Astrocyte (in vitro differentiated cells and primary cell): Measurements from ENCODE around the gene DRD4. TPM values are rescaled to one million over a fixed set of nuclear protein-coding genes. Genes with fewer than 3 reads are reported as not detected.

Experiments
- DNase-seq: peaks from one replicate; pipeline ENCODE4 v3.0.0-alpha.2; 2010; ENCODE audit warnings: low read depth
- FAIRE-seq: peaks from 2 replicates; lab custom pipeline; 2011; peaks lifted over from hg19 to GRCh38; lab: Jason Lieb, UNC
- H2AFZ ChIP-seq: 2 replicates; pipeline ENCODE4 v1.6.0; 2012; ENCODE audit warnings: low read depth, low read length, inconsistent platforms
- H3K27ac ChIP-seq: 2 replicates; pipeline ENCODE4 v1.5.1; 2011; ENCODE audit warnings: low read depth, low read length, inconsistent platforms
- H3K27me3 ChIP-seq: 2 replicates; pipeline ENCODE4 v1.6.0; 2011; ENCODE audit warnings: low read length, inconsistent platforms; ENCODE audit not compliant: insufficient read depth
- H3K36me3 ChIP-seq: 2 replicates; pipeline ENCODE4 v1.5.1; 2011; ENCODE audit warnings: low read length, inconsistent platforms; ENCODE audit not compliant: insufficient read depth
- H3K4me1 ChIP-seq: 2 replicates; pipeline ENCODE4 v1.5.1; 2011; ENCODE audit warnings: low read length, inconsistent platforms; ENCODE audit not compliant: insufficient read depth
- H3K4me2 ChIP-seq: 2 replicates; pipeline ENCODE4 v1.6.0; 2012; ENCODE audit warnings: low read length, inconsistent platforms
- H3K4me3 ChIP-seq: 2 replicates; pipeline ENCODE4 v1.5.1; 2011; ENCODE audit warnings: low read depth, mild to moderate bottlenecking, low read length, inconsistent platforms; ENCODE audit not compliant: insufficient read depth
- H3K79me2 ChIP-seq: 2 replicates; pipeline ENCODE4 v1.6.0; 2012; ENCODE audit warnings: mild to moderate bottlenecking, low read length, inconsistent platforms; ENCODE audit not compliant: insufficient read depth
- H3K9ac ChIP-seq: 2 replicates; pipeline ENCODE4 v1.6.0; 2012; ENCODE audit warnings: mild to moderate bottlenecking, low read length, inconsistent platforms
- H3K9me3 ChIP-seq: 2 replicates; pipeline ENCODE4 v1.5.1; 2012; ENCODE audit warnings: low read depth, mild to moderate bottlenecking, low read length, inconsistent platforms; ENCODE audit not compliant: insufficient read depth
- H4K20me1 ChIP-seq: 2 replicates; pipeline ENCODE4 v1.6.0; 2012; ENCODE audit warnings: low read length, inconsistent platforms; ENCODE audit not compliant: insufficient read depth
- H3K27ac Mint-ChIP-seq: one replicate; pipeline ENCODE4 v1.8.0; 2021; ENCODE audit warnings: mild to moderate bottlenecking, mixed read lengths; ENCODE audit not compliant: unreplicated experiment
- H3K27me3 Mint-ChIP-seq: one replicate; pipeline ENCODE4 v1.8.0; 2021; ENCODE audit warnings: low read depth, mixed read lengths; ENCODE audit not compliant: unreplicated experiment
- H3K36me3 Mint-ChIP-seq: one replicate; pipeline ENCODE4 v1.8.0; 2021; ENCODE audit warnings: low read depth, mixed read lengths; ENCODE audit not compliant: unreplicated experiment
- H3K4me1 Mint-ChIP-seq: one replicate; pipeline ENCODE4 v1.8.0; 2021; ENCODE audit warnings: low read depth, mixed read lengths; ENCODE audit not compliant: unreplicated experiment
- H3K4me3 Mint-ChIP-seq: one replicate; pipeline ENCODE4 v1.8.0; 2021; ENCODE audit warnings: mild to moderate bottlenecking, moderate library complexity, mixed read lengths; ENCODE audit not compliant: unreplicated experiment
- H3K9me3 Mint-ChIP-seq: one replicate; pipeline ENCODE4 v1.8.0; 2021; ENCODE audit warnings: mild to moderate bottlenecking, mixed read lengths; ENCODE audit not compliant: unreplicated experiment
- EZH2 ChIP-seq: IDR thresholded peaks from 2 replicates; pipeline ENCODE4 v1.6.1; 2012; ENCODE audit warnings: mild to moderate bottlenecking, low read length, inconsistent platforms; ENCODE audit not compliant: insufficient read depth
- total RNA-seq: library from RNA; stranded (reverse); gene quantifications from 2 replicates; pipeline ENCODE4 v1.2.1, GENCODE V29; 2021
- TF ChIP-seq, protein P1 (sequence below): IDR thresholded peaks from 2 replicates; pipeline ENCODE4 v1.5.1; 2011; ENCODE audit warnings: low read depth, mild to moderate bottlenecking, inconsistent platforms, low read length, moderate library complexity; ENCODE audit not compliant: insufficient read depth

The DRD4 gene
- total RNA-seq, 1 donor from 2014 or later = 9.9 TPM

DNA sequence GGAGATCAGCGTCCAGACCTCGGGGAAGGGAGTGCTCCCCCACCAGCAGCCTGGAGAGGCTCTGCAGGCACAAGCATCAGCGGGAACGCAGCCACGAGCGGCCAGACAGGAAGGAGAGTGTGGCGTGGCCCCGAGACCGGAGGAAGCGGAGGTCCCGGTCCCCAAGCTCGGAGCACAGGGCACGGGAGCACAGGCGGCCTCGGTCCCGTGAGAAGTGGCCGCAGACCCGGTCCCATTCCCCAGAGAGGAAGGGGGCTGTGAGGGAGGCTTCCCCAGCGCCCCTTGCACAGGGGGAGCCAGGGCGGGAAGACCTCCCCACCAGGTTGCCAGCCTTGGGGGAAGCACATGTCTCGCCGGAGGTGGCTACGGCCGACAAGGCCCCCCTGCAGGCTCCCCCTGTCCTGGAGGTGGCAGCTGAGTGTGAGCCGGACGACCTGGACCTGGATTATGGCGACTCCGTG lies 28.2 kb upstream of the DRD4 start:
- no peaks in the 10 kb centered on the region for H3K9me3 Mint-ChIP-seq
- H3K4me1 ChIP-seq = peaks cover 4% of the 10 kb centered on the region
- no peak for TF ChIP-seq EZH2
- TF ChIP-seq, protein P1, sequence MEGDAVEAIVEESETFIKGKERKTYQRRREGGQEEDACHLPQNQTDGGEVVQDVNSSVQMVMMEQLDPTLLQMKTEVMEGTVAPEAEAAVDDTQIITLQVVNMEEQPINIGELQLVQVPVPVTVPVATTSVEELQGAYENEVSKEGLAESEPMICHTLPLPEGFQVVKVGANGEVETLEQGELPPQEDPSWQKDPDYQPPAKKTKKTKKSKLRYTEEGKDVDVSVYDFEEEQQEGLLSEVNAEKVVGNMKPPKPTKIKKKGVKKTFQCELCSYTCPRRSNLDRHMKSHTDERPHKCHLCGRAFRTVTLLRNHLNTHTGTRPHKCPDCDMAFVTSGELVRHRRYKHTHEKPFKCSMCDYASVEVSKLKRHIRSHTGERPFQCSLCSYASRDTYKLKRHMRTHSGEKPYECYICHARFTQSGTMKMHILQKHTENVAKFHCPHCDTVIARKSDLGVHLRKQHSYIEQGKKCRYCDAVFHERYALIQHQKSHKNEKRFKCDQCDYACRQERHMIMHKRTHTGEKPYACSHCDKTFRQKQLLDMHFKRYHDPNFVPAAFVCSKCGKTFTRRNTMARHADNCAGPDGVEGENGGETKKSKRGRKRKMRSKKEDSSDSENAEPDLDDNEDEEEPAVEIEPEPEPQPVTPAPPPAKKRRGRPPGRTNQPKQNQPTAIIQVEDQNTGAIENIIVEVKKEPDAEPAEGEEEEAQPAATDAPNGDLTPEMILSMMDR = no peak

DNA sequence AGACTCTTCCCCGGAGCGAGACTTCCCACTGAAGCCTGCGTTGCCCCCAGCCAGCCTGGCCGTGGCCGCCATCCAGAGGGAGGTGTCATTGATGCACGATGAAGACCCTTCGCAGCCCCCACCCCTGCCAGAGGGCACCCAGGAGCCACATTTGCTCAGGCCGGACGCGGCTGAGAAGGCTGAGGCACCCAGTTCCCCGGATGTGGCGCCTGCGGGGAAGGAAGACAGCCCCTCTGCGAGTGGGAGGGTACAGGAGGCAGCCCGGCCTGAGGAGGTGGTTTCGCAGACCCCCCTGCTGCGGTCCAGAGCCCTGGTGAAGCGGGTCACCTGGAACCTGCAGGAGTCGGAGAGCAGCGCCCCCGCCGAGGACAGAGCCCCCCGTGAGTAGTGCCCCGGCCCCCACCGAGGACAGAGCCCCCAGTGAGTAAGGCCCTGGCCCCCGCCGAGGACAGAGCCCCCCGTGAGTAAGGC lies 27.7 kb upstream of the DRD4 start:
- Mint-ChIP-seq H3K4me3 (no peak overlapping the region), H3K4me1 (peaks cover 5% of the 10 kb centered on the region), H3K27me3 (no peaks in the 10 kb centered on the region), H3K27ac (peak overlapping the region; percentile 41), H3K36me3 (peaks cover 17% of the 10 kb centered on the region), H3K9me3 (no peaks in the 10 kb centered on the region)
- Histone ChIP-seq H3K9me3 (no peaks in the 10 kb centered on the region), H4K20me1 (peaks cover 72% of the 10 kb centered on the region), H3K36me3 (peaks cover 27% of the 10 kb centered on the region), H3K4me1 (peaks cover 4% of the 10 kb centered on the region), H3K4me3 (no peak overlapping the region), H3K9ac (no peak overlapping the region), H3K4me2 (no peak overlapping the region), H3K27ac (no peak overlapping the region), H3K27me3 (no peaks in the 10 kb centered on the region), H3K79me2 (peaks cover 14% of the 10 kb centered on the region), H2AFZ (no peak overlapping the region)
- DNase-seq (no peak), FAIRE-seq (no peak)
- TF ChIP-seq, protein P1 = no peak
- TF ChIP-seq EZH2 = no peak

More for the DNA sequence above, 28.2 kb upstream of the DRD4 start:
- DNase-seq = no peak
- peaks cover 72% of the 10 kb centered on the region for H4K20me1 ChIP-seq
- H3K79me2 ChIP-seq = peaks cover 14% of the 10 kb centered on the region
- peaks cover 31% of the 10 kb centered on the region for H3K36me3 ChIP-seq
- no peak overlapping the region for H3K27ac ChIP-seq
- H3K9me3 ChIP-seq = no peaks in the 10 kb centered on the region
- no peaks in the 10 kb centered on the region for H3K27me3 ChIP-seq
- no peak overlapping the region for H3K4me3 Mint-ChIP-seq
- no peak for FAIRE-seq
- no peak overlapping the region for H2AFZ ChIP-seq
- H3K36me3 Mint-ChIP-seq = peaks cover 16% of the 10 kb centered on the region
- H3K9ac ChIP-seq = no peak overlapping the region
- peaks cover 5% of the 10 kb centered on the region for H3K4me1 Mint-ChIP-seq
- H3K4me3 ChIP-seq = no peak overlapping the region
- no peaks in the 10 kb centered on the region for H3K27me3 Mint-ChIP-seq
- H3K4me2 ChIP-seq = no peak overlapping the region
- H3K27ac Mint-ChIP-seq = peak overlapping the region; percentile 41

DNA sequence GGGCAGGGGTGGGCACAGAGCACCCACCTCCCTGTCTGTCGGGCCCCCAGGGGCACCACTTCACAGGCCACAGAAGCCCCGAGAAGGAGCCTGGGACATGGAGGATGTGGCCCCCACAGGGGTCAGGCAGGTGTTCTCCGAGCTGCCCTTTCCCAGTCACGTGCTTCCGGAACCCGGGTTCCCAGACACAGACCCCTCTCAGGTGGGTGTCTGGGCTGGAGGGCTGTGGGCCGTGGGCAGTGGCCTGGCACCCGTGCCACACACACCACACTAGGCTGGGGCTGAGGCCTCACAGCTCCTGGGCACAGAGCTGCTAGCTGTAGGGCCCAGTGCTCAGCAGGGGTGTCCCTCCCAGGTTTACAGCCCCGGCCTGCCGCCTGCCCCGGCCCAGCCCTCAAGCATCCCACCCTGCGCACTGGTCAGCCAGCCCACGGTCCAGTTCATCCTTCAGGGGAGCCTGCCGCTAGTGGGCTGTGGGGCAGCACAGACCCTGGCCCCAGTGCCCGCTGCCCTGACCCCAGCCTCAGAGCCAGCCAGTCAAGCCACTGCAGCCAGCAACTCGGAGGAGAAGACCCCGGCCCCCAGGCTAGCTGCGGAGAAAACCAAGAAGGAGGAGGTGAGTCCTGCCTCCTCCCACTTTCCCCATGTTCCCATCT lies 26.8 kb upstream of the DRD4 start:
- H3K4me1 ChIP-seq = peaks cover 13% of the 10 kb centered on the region
- H2AFZ ChIP-seq = no peak overlapping the region
- H3K4me3 ChIP-seq = no peak overlapping the region
- H3K4me1 Mint-ChIP-seq = peaks cover 5% of the 10 kb centered on the region
- H3K27ac Mint-ChIP-seq = no peak overlapping the region
- H3K79me2 ChIP-seq = peaks cover 13% of the 10 kb centered on the region
- H3K27me3 ChIP-seq = no peaks in the 10 kb centered on the region
- no peak overlapping the region for H3K27ac ChIP-seq
- no peaks in the 10 kb centered on the region for H3K27me3 Mint-ChIP-seq
- no peaks in the 10 kb centered on the region for H3K9me3 ChIP-seq
- peaks cover 19% of the 10 kb centered on the region for H3K36me3 Mint-ChIP-seq
- H3K9me3 Mint-ChIP-seq = no peaks in the 10 kb centered on the region
- TF ChIP-seq, protein P1 = no peak
- no peak for TF ChIP-seq EZH2
- FAIRE-seq (no peak), DNase-seq (no peak)
- H3K36me3 ChIP-seq = peaks cover 19% of the 10 kb centered on the region
- peaks cover 74% of the 10 kb centered on the region for H4K20me1 ChIP-seq
- no peak overlapping the region for H3K4me2 ChIP-seq
- H3K4me3 Mint-ChIP-seq = no peak overlapping the region
- H3K9ac ChIP-seq = no peak overlapping the region
